ENCODE measurements around the gene CNGB1. TPM values are rescaled to one million over a fixed set of nuclear protein-coding genes. Genes with fewer than 3 reads are reported as not detected.

The CNGB1 gene
- total RNA-seq, 1 experiment from 2014 or later: not detected

GRCh38 chr16:58000706-58001676 lies 30.1 kb upstream of the CNGB1 start, which contains the start of gene USB1:
USB1 (plus strand) TSS chr16:58001407; CDS start chr16:58001484, 77 bp downstream.
- intact Hi-C loops (cut with micrococcal nuclease; ENCODE audit: unreplicated experiment): loop anchor here (5.0 kb wide), 4 partner anchors 204 to 424 kb away; no protein-coding TSS in a partner anchor
- peak within 1 kb of the TSS; percentile 85 for H3K4me3 ChIP-seq (ENCODE audit: low read depth, low read length, poor library complexity, severe bottlenecking)
- no peak for TF ChIP-seq EZH2 (IDR thresholded peaks at IDR 0.05; ENCODE audit: borderline replicate concordance, low read depth, low read length, poor library complexity, severe bottlenecking)
- TF ChIP-seq CTCF (conservative IDR thresholded peaks at IDR 0.05; ENCODE audit: low read depth, low read length): peak; percentile 58
- no TSS peak for BruUV-seq (replicated peaks)
- ChIA-PET POLR2A (ENCODE audit: low non-redundant PET) (no interaction called here), CTCF (interaction anchor here (1.1 to 1.3 kb wide), 2 partner anchors 10 to 152 kb away, joined by 3 to 4 read pairs; no protein-coding TSS in a partner anchor)
- H3K9me3 ChIP-seq (ENCODE audit: low read depth, low read length, poor library complexity, severe bottlenecking): no peaks in the 10 kb centered on the region
- H3K27me3 ChIP-seq (replicated peaks; ENCODE audit: insufficient read depth, low read depth, low read length, poor library complexity): no peaks in the 10 kb centered on the region
- DNase-seq (ENCODE audit: low spot score): peak; percentile 89
- peaks cover 13% of the 10 kb centered on the region for H3K36me3 ChIP-seq (ENCODE audit: insufficient read depth, low read length, poor library complexity, severe bottlenecking)
- peak within 1 kb of the TSS; percentile 78 for H3K27ac ChIP-seq (ENCODE audit: low read depth, low read length, poor library complexity, severe bottlenecking)
- peaks cover 19% of the 10 kb centered on the region for H3K4me1 ChIP-seq (ENCODE audit: insufficient read depth, low read length, poor library complexity, severe bottlenecking)

DNA sequence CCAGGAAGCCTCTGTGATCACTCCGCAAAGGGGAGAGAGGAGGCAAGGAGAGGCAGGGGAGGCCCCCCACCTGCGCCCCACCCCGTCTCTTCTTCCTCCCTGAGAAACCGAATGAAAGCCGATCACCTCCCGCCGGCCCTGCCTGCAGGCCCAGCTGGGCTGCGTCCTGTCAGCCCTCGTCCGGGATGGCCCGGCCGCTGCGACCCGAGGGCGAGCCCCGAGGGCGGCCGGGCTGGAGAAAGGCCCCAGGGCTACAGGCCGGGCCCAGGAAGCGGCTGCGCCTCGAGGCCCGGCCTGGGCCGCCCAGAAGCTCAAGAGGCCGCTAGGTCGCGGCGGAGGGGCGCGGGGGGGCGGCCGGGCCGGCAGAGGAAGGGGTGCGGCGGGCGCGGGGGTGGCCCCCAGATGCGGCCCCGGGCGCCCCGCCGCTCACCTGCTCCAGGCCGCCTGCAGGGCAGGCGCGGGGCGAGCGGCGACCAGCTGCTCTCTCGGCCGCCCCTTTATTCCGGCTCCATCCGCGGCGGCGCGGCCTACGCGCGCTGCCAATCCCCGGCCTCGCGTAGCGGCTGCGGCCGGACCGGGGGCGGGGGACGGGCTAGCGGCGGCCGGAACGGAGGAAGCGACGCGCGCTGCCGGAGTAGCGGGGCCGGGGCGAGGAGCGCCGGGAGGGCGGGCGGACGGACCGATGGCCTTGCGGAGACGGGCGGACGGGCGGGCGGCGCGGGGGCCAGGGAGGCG lies 29.2 kb upstream of the CNGB1 start, which contains the start of gene ZNF319:
Gene ZNF319 (minus strand): TSS at position 702 of the 735 bp plus-strand sequence. CDS start 2,407 bp downstream, outside the sequence.
- Histone ChIP-seq H3K4me1 (ENCODE audit: insufficient read depth, low read length, poor library complexity, severe bottlenecking) (peaks cover 19% of the 10 kb centered on the region), H3K9me3 (ENCODE audit: low read depth, low read length, poor library complexity, severe bottlenecking) (no peaks in the 10 kb centered on the region), H3K4me3 (ENCODE audit: low read depth, low read length, poor library complexity, severe bottlenecking) (peak within 1 kb of the TSS; percentile 85), H3K27me3 (replicated peaks; ENCODE audit: insufficient read depth, low read depth, low read length, poor library complexity) (no peaks in the 10 kb centered on the region), H3K27ac (ENCODE audit: low read depth, low read length, poor library complexity, severe bottlenecking) (peak within 1 kb of the TSS; percentile 78), H3K36me3 (ENCODE audit: insufficient read depth, low read length, poor library complexity, severe bottlenecking) (peaks cover 9% of the 10 kb centered on the region)
- ChIA-PET CTCF (interaction anchor here (0.6 to 1.3 kb wide), 6 partner anchors 10 to 513 kb away, joined by 3 to 14 read pairs (median 3); no protein-coding TSS in a partner anchor), POLR2A (ENCODE audit: low non-redundant PET) (no interaction called here)
- DNase-seq (ENCODE audit: low spot score): no peak
- BruUV-seq (replicated peaks): no TSS peak
- intact Hi-C loops (cut with micrococcal nuclease; ENCODE audit: unreplicated experiment): loop anchor here (1.0 to 5.0 kb wide), 5 partner anchors 94 to 423 kb away; no protein-coding TSS in a partner anchor
- TF ChIP-seq CTCF (conservative IDR thresholded peaks at IDR 0.05; ENCODE audit: low read depth, low read length): no peak
- TF ChIP-seq EZH2 (IDR thresholded peaks at IDR 0.05; ENCODE audit: borderline replicate concordance, low read depth, low read length, poor library complexity, severe bottlenecking): no peak

All from A673 (cell line).